ENCODE results near the gene DROSHA.

The DROSHA gene

GRCh38 chr5:31378136-31378535 lies 153.8 kb downstream of the DROSHA start:
- TF ChIP-seq CTCF (IDR thresholded peaks at IDR 0.05; ENCODE audit: borderline replicate concordance, insufficient read depth, low read depth, low read length), result no peak
- H3K4me3 ChIP-seq (ENCODE audit: low read depth, low read length), result no peak overlapping the region

DNA sequence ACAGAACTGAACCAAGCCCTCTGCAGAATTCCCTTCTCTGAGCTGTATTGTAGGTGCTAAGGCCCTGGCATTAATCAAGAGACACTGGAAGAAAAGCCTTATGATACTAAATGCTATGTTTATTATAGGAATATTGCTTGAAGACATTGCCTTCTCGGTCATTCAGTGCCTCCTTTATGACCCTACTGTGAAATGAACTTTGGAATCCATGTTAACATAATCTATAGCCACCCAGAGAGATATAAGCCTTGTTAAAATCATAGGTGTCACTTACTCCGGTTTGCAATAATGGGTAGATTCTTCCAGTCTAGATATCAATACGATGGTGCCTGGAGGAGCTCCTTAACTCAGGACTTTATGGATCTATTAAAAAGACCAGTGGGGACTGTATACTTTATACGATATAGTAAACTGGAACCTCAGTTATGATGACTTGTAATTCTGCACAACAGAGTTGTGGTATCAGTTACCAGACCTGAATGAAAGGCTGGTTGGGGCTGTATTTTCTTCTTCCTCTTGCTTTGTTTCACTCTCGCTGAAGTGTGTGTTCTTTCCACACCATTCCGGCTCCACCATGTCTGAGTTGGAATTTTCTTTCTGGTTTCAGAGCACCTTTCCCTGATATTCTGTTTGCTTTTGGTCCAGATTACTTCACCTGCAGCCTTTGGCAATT lies 154.5 kb downstream of the DROSHA start:
- TF ChIP-seq CTCF (IDR thresholded peaks at IDR 0.05; ENCODE audit: borderline replicate concordance, insufficient read depth, low read depth, low read length), result no peak
- H3K4me3 ChIP-seq (ENCODE audit: low read depth, low read length), result no peak overlapping the region

DNA sequence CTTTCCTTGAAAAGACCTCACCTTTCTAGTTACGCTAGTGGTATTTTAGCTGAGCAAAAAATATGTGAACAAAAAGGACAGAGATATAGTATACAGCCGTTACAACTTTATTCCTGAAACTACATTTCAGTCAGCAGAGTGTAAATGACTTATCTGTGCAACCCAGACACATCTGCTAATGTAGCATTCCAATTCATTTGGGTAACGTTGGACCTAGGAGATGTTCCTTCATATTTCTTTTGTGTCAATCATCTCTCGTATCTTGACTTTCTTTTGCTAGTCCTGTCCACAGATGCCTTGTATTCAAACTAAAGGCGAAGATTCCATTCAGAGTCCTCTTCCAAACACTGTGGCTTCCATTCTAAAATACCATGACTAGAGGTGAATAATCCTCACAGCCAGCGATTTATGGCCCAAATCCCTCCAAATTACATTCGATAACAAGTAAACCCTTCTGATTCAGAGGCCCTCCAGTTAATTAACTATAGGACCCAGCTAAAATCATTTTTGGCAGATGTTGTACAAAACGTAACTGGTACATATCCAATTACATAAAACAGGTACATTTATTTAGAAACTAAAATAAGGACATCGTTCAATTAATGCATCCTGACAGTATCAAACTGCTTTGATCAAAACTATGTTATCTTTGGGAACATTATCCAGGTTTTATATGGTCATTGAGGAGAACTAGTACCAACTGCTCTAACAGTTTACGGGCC lies 155.7 kb downstream of the DROSHA start:
- no peak overlapping the region for H3K4me3 ChIP-seq (ENCODE audit: low read depth, low read length)
- no peak for TF ChIP-seq CTCF (IDR thresholded peaks at IDR 0.05; ENCODE audit: borderline replicate concordance, insufficient read depth, low read depth, low read length)

- TF ChIP-seq CTCF (IDR thresholded peaks at IDR 0.05; ENCODE audit: borderline replicate concordance, insufficient read depth, low read depth, low read length), result no peak
- no peak overlapping the region for H3K4me3 ChIP-seq (ENCODE audit: low read depth, low read length)
Measured at GRCh38 chr5:31372124-31372523, 159.8 kb downstream of the DROSHA start.

GRCh38 chr5:31366941-31367340 lies 165.0 kb downstream of the DROSHA start:
- H3K4me3 ChIP-seq (ENCODE audit: low read depth, low read length), result no peak overlapping the region
- TF ChIP-seq CTCF (IDR thresholded peaks at IDR 0.05; ENCODE audit: borderline replicate concordance, insufficient read depth, low read depth, low read length), result no peak

- no peak overlapping the region for H3K4me3 ChIP-seq (ENCODE audit: low read depth, low read length)
- no peak for TF ChIP-seq CTCF (IDR thresholded peaks at IDR 0.05; ENCODE audit: borderline replicate concordance, insufficient read depth, low read depth, low read length)
Measured at GRCh38 chr5:31365776-31366175, 166.1 kb downstream of the DROSHA start.

Measured in GM12875 (cell line).